GM12865 (cell line): ENCODE data around the gene DDAH1.

Source experiments
- DNase-seq: peaks from one replicate; pipeline ENCODE4 v3.0.0; 2010; ENCODE audit warnings: low read depth
- H3K4me3 ChIP-seq: 2 replicates; pipeline ENCODE4 v1.5.1; 2011; ENCODE audit warnings: mild to moderate bottlenecking, low read depth, low read length, control low read depth
- CTCF ChIP-seq: IDR thresholded peaks from 2 replicates; pipeline ENCODE4 v1.5.1; 2011; ENCODE audit warnings: low read length, control low read depth, low read depth, inconsistent platforms; ENCODE audit not compliant: insufficient read depth; ENCODE audit errors: missing control alignments

The DDAH1 gene

DNA sequence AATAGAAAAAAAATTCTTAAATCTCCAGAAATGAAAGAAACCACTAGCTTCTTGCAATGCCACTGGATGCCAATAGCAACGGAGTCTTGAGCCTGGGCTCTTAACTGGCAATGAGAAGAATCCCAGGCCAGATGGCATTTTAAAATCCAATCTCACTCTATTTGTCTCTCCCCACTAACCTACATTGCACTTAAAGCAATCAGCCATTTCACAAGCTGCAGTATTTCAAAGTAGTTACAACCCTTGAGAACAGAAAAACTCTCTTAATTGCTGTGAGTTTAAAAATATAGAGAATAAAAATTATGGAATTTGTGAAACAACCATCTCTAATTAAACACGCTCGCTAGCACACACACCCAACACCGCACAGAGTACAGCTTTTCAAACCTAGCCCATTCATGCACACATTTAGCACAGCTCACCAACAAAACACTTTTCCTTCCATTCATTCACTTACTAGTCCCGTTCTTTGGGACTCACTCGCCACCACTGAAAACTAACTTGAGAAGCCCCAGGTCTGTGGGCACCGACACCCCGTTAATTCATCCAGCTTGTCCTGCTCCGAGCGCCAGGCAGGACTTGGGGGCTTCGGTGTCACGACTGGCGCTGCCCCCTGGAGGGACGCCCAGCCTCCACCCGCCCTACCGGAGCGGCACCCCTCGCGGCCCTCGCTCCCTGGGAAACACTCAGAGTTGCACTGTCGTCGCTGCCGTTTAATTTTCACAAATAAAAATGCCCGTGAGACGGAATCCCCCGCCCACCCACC, 1.0 kb downstream of the DDAH1 start:
- DNase-seq: no peak
- H3K4me3 ChIP-seq: peak overlapping the region; percentile 48

DNA sequence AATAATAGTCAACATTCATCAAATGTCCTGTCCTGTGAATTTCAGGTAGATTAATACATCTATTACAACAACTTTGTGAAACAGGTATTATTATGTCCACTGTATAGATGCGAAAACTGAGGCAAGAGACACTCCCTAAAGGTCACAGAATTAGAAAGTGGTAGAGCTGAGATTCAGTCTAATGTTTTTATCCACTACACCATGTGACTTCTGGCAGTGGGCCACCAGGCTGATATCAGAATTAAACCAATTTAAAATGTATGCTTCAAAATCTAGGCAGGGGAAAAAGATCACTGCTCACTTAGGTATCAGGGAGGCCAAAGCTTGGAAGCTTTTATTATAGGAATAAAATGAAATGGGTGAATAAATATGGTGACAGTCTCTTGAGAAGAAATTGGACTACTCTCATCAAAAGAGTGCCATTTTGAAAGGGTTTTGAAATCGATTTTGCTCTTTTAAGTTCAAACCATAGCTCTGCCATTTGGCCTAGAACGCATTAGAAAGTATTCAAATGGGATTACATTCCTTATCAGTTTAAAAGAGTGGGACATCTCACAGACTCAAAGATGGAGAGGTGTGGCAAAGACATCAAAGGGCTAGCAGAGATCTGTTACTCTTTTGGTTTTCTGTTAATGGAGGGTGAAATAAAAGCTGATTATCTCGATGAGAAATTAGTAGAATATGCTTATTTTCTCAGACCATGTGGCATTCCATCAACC, 1.9 kb downstream of the DDAH1 start:
- H3K4me3 ChIP-seq: no peak overlapping the region
- no peak for DNase-seq
- TF ChIP-seq CTCF: no peak

More for the DNA sequence above, 1.0 kb downstream of the DDAH1 start:
- no peak for TF ChIP-seq CTCF

- no peak overlapping the region for H3K4me3 ChIP-seq
- DNase-seq: no peak
- no peak for TF ChIP-seq CTCF
Observed at GRCh38 chr1:85461216-85461918, 3.6 kb downstream of the DDAH1 start.

DNA sequence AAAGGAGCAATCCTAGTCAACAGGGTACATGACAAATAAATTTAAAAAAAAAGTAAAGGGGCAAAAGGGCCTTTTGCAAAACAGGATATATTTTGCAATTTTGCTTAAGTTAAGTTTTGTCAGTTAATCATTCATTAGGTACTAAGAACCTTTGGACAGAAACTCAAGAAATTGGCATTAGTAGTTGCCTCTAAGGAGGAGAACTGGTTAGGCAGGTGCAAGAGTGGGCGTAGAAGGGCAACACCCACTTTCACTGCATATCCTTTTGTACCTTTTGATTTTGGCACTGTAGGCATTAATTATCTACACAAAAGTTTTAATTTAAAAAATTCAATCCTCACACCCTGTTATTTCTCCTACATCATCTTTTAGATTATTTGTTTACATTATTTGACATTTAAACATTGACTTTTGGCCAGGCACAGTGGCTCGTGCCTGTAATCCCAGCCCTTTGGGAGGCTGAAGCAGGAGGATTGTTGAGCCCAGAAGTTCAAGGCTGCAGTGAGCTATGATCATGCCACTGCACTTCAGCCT, 4.3 kb downstream of the DDAH1 start:
- no peak for DNase-seq
- no peak overlapping the region for H3K4me3 ChIP-seq

DNA sequence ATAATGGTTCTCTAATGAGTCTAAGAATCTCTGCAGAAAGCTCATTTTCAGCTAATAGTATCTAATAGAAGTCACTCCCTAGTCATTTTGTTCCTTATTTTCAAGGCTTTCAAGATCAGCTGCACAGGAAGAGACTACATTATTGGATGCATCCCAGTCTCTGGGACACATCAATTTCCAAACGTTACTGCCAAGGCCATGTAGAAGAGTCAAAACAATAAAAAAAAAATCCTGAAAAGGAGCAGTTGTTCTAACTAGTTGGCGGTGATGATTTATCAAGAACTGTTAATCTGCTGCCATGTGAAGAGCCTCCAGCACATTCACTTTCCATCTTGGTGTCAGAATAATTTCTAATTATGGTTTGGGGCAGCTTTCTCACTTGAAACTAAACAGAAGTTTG, 5.7 kb downstream of the DDAH1 start:
- TF ChIP-seq CTCF: no peak
- DNase-seq: no peak
- no peak overlapping the region for H3K4me3 ChIP-seq

More for the DNA sequence above, 4.3 kb downstream of the DDAH1 start:
- TF ChIP-seq CTCF: no peak

DNA sequence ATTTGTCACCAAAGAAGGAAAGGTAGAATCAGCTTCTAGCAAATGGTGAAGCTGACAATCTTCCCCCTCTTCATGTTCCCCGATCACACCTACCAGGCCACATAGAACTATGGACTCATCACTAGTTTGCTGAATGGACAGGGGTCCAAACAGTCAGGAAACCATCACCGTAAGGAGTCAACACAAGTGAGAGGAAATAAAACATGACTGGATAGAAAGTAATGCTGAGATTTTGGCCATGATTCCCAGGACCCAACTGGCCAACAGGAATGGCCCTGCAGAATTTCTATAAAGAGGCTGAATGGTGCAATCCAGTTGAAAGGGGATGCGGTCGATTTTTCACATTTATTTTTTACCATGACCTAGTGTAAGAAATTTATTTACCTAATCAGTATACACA, 10.7 kb downstream of the DDAH1 start:
- no peak for DNase-seq
- H3K4me3 ChIP-seq: no peak overlapping the region
- TF ChIP-seq CTCF: no peak
